ENCODE data around the gene DCUN1D1.

DCUN1D1 gene

DNA sequence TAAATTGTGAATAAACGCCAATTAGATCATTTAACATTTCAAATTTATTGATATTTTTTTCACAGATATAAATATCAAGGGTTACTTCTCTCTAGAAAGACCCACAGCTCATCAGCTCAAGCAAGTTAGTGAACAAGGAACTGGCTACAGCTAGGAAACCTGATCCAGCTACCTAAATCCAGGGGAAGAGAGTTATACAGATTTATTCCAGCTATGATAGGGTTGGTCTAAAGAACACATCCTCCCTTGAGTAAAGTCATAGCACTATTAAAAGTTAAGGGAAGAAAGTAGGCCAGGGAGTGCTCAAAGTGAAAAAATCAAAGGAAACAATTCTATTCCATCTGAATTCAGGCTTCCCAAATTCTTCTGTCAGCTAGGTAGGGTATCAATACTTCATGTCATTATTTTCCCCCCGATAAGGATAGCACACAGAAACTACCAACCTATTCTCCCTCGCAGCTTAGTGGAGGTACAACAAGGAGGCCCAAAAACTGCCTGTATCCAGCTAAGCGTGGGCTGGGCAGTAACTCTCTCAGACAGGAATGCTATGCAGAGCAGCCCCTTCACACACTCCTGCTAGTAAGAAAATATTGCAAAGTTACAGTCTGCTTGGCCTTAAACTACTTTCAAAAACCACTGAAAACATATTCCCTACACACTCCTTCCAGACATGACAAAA lies 44.0 kb downstream of the DCUN1D1 start:
- no peak for DNase-seq (ENCODE audit: low read depth in 2 of 2)

DNA sequence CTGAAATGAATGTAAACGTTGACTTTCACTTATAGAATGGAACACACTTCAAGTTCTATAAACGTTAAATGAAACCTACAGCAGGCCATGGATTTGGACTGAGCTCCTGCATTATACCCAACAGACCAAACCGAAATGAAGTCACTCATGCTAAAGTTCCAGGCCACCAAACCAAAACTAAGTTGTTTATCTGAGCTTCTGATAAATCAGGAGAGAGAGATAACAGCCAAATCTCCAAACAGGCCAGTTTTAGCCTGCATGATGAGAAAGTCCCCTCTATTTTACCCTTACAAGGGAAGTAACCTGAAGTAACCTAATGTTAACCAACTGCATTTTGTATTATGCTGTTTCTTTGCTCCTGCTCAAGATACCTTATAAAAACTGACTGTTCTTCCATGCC lies 44.5 kb downstream of the DCUN1D1 start:
- no peak for DNase-seq (ENCODE audit: low read depth in 2 of 2)

DNA sequence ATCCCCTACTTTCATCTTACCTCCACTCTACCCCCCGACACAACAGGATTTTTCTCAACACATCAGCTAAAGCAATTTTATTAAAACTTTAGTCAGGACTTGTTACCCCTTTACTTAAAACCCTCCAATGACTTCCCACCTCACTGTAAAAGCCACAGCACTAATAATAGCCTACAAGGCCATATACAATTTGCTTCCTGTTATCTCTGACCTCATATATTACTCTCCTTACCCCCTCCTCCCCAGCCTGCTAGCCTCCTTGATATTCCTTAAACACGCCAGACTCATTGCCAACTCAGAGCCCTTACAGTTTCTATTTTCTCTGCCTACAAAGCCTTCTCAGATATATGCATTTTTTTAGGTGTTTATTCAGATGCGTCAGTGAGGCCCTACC lies 54.4 kb downstream of the DCUN1D1 start:
- DNase-seq (ENCODE audit: low read depth in 2 of 2), result no peak

DNA sequence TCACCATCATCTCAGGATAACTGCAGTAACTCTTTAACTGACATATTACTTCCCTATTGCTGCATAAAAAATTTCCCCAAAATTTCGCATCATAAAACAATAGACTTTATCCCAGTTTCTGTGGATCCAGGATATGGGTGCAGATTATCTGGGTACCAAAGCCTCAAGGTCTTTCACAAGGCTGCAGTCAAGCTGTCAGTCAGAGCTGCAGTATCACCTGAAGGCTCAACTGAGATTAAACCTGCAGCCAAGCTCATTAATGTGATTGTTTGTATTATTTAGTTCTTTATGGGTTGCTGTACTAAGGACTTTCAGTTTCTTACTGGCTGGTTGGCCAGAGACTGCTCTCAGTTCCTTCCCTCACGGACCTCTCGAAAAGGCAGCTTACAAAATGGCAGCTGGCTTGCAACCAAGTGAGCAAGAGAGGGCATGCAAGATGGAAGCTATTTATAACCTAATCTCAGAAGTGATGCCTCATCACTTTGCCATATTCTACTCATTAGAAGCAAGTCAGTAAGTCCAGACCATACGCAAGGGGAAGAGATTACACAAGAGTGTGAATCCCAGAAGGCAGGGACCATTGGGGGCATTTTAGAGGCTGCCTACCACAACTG lies 54.9 kb downstream of the DCUN1D1 start:
- DNase-seq (ENCODE audit: low read depth in 2 of 2), result no peak

DNA sequence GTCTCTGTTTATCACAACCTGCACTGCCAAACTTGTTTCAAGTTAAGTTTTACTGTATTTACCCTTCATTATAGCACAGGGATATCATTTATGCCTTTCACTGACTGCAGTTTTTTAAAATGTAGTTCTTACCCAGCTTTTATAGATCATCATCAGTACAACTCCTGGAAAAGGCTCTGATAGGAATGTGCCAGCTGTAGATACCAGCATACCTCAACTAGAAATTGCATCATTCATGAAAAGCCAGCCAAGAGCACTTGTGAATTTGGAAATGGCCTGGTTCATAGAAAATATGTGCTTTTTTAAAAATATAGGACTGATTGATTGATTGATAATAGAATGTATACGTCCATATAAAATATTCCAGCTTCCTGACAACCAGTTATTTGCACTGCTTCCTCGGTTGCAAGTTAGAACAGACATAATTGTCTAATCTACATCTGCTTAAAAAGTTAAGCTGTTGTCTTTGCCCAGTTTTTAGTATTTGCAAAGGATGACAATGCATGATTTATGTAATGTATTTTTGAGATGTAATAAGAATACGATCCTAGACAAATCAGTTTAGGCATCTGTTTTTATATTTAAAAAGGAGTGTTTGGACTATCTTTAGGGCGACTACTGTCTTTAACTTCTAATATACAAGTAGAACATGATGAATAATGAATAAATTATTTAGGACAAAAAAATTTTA lies 58.5 kb downstream of the DCUN1D1 start:
- no peak for DNase-seq (ENCODE audit: low read depth in 2 of 2)

DNA sequence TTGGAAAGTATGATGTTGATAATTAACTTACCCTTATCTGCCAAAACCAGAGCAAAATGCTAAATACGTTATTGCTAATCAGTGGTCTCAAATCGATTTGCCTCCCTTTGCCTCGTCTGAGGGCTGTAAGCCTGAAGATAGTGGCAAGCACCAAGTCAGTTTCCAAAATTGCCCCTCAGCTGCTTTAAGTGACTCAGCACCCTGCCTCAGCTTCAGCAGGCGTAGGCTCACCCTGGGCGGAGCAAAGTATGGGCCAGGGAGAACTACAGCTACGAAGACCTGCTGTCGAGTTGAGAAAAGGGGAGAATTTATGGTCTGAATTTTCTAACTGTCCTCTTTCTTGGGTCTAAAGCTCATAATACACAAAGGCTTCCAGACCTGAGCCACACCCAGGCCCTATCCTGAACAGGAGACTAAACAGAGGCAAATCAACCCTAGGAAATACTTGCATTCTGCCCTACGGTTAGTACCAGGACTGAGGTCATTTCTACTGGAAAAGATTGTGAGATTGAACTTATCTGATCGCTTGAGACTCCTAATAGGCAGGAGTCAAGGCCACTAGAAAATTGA lies 59.7 kb downstream of the DCUN1D1 start:
- no peak for DNase-seq (ENCODE audit: low read depth in 2 of 2)

DNA sequence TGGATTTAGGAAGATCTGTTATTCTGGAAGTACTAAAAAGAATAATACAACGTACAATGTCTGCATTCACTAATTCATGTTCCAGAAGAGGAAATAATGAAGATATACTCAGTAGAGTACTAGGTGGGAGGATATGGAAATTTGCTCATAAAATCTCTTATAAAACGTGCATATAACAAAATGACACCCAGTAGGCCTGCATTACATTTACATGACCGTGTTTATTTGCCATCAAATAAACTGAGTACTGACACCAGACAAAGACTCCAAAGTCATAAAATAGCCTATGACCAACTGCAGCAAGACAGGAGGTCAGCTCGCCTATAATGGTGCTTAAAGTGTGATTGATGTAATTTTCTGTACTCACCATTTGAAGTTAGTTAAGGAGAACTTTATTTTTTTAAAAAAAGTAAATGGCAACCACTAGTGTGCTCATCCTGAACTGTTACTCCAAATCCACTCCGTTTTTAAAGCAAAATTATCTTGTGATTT lies 60.4 kb downstream of the DCUN1D1 start:
- no peak for DNase-seq (ENCODE audit: low read depth in 2 of 2)

DNA sequence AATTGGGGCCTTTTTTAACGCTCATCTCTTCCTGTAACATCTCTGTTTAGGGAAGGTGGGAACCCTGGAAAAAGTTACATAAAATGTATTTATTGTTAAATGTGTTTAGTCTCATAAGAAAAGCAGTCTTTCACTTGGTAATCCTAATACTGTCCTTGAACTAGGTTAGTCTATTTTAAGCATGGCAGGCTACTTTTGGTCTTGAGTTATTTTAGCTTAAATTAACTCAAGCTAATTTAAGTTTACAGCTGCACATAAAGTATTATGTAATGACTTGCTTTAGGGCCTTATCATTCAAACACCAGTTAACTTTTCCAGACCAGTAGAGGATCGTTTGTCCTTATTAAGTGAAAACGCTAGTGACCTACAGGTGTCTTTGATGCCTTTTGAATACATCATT lies 63.2 kb downstream of the DCUN1D1 start:
- no peak for DNase-seq (ENCODE audit: low read depth in 2 of 2)

DNA sequence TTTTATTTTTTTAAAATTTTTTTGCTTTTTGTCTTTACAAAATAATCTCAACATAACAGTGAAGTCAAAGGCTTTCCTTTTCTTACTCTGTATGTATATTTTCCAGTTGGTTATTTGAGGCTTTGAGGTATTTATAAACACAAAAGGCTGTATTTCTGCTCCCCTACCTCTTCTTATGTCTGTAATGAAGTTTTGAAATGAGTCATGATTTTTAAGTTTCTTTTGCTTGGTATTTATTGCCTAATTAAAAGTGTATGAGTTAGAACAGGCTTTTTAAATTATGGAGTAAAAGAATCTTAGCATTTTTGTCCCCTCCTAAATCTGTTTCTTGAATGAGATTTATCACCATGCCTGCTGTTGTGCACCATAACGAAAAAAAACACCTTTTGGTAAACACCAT lies 66.0 kb downstream of the DCUN1D1 start:
- no peak for DNase-seq (ENCODE audit: low read depth in 2 of 2)

DNA sequence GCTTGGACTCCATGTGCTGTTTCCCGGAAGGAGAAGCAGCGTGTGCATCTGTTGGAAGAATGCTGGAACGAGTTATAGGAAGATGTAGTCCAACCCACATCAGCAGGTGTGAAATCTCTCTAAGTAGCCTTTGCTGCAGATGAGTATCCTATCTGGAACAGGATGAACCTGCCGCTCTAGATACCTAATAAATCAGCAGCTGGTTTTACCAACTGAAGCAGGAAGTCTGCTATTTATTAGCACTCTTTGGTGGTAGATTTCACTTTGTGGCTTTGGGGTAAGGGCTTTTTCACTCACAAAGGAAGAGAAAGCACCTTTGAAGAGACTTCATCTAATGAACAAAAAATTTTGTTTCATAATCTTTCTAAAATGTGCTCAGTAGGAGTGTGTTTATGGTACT lies 66.4 kb downstream of the DCUN1D1 start:
- no peak for DNase-seq (ENCODE audit: low read depth in 2 of 2)

DNA sequence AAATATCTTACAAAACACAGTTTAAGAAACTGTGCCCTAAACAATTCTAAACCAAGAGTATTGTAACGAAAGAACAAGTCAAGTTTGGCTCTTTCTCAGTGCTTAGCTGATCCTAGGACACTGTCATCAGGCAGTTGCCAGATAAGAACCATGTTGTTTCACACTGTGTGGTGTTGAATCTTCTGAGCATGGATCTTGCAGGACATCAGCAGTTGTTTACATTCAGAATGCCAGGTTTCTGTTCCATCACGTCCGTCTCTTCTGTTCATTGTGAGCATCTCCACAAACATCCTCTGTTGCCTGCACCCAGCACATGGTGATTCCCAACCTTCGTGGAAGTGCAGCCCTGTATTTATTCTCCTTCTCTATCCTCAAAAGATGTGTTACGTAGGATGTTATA lies 67.9 kb downstream of the DCUN1D1 start:
- no peak for DNase-seq (ENCODE audit: low read depth in 2 of 2)

DNA sequence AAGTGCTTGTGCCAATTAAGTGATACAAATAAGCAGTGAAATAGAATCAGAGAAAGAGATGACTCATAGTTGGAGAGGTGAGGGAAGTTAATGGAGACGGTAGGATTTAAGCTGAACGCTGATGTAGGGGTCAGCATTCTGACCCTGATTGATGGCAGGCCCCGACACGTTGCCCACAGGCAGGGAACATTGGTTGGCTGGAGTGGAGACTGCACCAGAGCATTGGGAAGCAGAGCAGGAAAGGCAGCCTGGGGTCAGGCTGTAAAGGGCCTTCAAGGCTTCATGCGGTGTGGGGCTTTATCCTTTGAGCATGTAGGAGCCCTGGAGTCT lies 68.6 kb downstream of the DCUN1D1 start:
- no peak for DNase-seq (ENCODE audit: low read depth in 2 of 2)

DNA sequence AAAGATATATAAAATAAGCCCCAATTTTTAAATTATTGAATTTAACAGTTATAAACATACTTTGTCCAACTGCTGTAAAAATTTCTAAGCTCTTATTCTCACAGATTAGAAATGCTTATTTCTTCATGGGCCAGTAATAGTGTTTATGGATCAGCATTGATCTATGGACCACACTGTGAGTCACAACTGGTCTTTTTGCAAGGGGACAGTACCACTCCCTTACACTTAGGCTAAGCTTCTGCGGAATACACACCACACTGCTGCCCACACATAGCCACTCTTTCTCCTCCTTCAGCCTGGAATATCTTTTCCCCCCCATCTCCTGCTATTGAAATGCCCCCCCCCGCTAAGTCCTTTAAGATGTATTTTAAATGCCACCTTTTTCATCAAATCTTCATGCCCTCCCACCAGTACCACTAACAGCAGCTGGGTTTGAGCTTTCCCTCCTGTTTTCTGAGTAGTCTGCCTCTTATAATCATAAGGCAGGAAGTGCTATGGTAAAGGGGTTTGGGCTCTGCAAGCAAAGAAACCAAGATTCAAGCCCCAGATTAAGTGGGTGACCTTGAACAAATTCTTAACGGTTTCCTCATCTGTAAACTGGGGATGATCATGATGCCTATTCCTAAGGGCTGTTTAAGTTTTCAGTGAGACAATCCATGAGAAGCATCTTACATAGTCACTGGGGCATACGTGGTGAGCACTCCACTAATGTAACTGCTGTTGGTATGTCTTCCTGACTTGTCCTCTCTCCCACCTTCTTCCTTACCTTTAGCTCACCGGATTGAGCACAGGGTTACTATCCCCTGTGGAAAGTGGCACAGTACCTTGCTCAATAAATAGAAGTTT lies 69.2 kb downstream of the DCUN1D1 start:
- DNase-seq (ENCODE audit: low read depth in 2 of 2), result no peak

DNA sequence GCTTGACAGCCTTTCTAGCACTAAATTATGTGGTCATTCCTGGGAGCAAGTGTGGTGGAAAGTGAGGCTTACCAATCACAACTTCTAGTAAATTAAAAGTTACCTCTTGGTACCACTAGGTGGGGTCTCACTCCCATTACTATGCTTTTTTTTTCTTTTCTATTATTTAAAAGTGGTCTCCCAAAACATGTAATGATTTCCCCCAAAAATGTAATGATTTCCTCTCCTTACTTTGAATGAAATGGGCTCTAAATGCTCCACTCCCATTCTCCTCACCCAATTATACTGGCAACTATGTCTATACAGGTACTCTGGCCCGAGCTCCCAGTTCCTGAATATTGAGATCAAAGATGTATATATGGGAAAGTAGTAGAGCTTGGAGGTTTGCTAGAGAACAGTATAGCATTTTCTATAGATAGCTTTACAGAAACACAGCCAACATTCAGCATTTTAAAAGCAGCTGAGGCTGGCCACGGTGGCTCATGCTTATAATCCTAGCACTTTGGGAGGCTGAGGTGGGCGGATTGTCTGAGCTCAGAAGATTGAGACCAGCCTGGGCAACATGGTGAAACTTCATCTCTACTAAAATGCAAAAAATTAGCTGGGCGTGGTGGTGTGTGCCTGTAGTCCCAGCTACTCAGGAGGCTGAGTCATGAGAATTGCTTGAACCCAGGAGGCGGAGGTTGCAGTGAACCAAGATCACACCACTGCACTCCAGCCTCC lies 70.9 kb downstream of the DCUN1D1 start:
- no peak for DNase-seq (ENCODE audit: low read depth in 2 of 2)

DNA sequence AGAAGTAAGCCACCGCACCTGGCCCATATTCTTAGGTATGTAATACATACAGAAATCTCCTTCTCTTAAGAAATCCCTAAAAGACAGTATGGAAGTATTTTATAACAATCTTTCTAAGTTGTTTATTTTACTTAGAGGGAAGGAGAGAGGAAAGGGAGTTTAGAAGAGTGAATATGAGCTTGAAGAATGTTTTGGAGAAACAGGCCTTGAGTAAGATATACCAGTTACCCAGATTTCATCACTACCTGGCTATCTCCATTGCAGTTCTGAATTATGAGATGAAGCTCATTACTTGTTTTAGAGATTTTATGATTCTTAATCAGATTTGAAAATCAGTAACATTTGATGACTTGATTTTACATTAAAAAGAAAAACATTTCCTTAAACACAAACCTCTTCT lies 71.9 kb downstream of the DCUN1D1 start:
- no peak for DNase-seq (ENCODE audit: low read depth in 2 of 2)

DNA sequence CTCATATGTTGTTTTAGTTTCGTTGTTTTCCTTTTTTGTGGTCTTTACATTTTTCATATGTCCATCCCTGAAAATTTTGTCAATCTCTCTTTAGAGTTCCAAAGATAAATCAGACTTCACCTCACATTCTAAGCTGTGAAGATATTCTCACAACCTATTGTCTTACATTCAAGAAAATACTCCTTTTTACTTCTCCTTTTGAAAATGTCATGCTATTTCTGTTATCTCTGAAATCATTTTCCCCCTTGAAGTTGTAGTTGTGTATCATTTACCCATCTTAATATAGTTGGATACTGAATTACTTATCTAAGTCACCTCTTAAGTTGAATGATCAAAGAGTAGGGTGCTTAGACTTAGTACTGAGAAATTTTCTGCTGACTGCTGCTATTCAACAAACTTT lies 74.3 kb downstream of the DCUN1D1 start:
- DNase-seq (ENCODE audit: low read depth in 2 of 2), result no peak

DNA sequence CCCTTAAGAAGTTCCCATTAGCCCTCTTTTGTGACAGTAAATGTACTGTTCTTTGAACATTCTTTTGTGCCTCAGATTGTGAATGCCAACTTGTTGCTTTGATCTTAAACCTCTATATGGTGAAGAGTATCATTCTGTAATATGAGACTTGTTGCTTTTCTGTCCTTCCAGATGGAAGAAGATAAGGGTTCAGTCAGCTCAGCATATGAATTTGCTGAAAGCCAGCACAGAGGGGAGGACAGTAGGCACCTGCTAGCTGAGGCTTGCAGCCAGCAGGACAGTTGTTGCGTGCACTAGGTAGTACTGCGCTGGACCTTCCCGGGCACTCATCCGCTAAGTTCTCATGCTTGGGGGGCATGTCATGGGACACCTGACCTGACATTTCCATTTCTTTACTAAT lies 74.7 kb downstream of the DCUN1D1 start:
- DNase-seq (ENCODE audit: low read depth in 2 of 2), result no peak

DNA sequence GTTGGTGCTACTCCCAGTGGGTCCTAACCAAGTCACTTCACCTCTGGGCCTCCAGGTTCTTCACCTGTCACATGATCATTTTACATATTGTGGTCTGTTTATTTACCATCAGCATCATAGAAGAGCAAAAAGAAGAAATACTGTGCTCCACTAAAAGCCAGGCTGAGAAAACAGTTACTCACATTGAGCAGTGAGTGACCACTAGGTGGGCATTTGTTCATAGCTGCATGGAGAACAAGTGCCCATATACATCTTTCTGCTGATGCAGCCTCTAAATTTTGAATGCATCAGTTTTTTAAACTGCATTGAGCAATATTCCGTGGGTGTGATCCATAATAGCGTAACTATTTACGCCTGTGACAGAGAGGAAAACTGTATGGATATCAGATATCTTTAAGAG lies 76.2 kb downstream of the DCUN1D1 start:
- DNase-seq (ENCODE audit: low read depth in 2 of 2), result no peak

DNA sequence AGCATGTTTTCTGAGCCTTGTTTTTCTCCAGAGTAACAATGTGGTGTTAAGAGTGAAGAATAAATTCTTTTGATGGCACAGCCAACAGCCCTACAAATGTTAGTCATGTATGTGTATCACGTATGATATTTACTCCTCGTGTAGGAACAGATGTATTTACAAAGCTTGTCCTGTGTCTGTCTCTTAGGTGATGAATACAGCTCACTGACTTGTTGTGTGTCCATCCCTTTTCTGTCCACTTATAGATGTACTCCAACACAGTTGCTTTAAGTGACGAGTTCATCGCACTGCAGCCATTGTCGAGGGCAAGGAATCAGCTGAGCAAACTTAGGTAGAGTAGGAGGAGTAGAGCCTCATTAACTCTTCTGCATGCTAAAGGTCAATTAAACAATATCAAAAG lies 78.1 kb downstream of the DCUN1D1 start:
- no peak for DNase-seq (ENCODE audit: low read depth in 2 of 2)

DNA sequence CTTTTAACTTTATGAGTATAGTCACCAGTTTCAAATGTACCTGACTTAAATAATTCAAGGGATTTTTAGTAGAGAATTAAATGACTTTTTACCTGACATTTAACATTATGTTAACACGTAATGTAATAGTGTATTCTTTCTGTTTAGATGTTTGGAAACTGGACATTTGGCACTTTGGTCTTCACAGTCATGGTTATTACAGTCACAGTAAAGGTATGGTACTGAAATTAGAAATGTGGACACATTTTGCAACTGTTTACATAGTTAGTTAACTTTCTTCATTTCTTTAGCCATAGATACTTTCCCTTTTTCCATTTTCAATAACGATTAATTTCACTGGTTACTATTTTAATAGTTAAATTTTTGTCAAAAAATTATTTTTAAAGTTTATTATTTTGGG lies 83.8 kb downstream of the DCUN1D1 start:
- no peak for DNase-seq (ENCODE audit: low read depth in 2 of 2)

DNA sequence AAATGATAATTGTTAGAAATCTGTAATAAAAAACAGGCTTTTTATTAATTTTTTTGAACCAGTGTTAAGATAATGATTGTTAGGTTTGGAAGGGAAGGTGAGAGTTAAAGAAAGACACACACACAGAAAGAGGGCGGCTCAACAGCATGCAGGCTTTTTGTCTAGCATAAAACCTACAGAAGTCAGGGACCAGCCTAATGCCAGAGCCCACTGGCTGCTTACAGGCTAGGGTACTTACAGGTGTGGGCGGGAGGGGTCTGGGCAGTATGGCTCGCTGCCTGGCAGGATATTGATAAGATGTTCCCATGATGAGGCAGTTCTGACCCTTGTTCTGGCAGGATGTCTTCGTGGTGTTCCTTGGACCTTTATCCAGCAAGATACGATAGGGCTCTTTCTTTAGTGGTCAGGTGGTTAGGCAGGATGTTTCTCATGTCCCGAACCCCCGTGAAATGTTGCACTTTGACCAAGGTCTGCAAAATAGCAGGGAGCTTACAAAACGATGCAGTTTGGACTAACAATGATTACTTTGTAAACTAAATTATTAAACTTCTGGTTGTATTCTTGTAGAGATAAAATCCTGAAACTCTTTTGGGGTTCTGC lies 84.7 kb downstream of the DCUN1D1 start:
- DNase-seq (ENCODE audit: low read depth in 2 of 2), result no peak
